T-helper 2 cell (primary cell): ENCODE results near the gene KIF3C.
"Not testable (repeated sequence)": the region's sequence is repeated elsewhere in the genome, so short reads cannot be mapped to it uniquely, and the experiment has no call there.

Source experiments
- DNase-seq, 5 experiments: peaks; one replicate each; pipeline versions ENCODE4 v3.0.0 to v3.0.0-alpha.2; 2012 to 2022

The KIF3C gene

DNA sequence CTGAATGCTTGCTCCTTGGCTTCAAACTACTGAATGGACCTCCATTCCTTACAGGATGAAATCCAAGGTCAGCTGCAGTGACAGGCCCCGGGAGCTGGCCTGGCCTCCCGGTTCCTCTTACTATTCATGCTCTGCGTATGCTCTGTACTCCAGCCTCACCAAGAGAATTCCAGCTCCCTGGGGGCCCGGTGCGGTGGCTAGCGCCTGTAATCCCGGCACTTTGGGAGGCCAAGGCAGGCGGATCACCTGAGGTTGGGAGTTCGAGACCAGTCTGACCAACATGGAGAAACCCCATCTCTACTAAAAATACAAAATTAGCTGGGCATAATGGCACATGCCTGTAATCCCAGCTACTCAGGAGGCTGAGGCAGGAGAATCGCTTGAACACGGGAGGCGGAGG, 23.7 kb downstream of the KIF3C start:
- not testable (repeated sequence) for DNase-seq

DNA sequence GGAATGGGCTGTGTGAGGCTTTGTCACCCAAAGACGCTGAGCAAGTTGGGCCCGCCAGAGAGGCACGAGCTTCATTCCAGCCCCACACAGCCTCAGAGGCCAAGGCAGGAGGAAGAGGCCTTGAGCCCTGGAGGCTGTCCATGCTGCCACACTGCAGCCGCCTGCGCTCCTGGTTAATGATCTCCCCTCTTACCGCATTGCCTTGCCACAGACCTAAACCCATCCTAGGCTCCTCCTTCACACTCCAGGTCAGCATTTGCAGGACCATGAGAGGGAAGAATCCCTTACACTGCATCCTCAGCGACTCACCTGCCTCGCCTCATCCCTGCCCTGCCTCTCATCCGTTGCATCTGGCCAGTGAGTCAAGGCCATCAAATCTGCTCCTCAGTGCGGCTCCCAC, 24.6 kb downstream of the KIF3C start:
- DNase-seq, result no peak

DNA sequence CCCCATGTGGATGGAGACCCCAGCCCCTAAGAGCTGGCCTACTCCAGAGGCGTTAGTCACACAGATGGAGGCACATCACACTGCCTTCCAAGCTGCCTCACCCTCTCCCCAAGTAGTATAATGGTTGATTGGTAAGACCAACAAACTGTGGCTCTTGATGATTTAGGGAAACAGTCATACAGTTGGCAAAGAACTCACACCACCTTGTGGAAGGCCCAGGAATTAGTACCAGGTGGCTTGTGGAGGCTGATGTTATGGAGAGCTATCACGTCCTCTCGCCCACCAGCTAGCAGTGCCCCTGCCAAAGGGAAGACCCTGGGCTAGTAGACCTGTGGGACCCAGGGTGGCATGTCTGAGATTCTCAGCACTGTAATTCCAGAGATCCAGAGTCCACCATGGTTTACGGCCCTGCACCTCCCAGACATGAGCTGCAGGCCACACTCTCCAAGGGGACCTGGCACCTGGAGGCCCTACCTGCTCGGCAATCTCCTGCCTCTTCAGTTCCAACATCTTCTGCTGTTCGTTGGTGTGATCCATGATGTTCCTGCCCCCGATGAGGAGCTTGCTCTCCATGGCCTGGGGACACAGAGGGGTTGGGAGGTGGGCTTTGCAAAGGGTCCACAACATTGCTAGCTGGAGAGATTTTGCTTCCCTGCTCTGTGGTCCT, 26.3 kb downstream of the KIF3C start:
- peak in 1 of 5 experiments; percentile 15 for DNase-seq

DNA sequence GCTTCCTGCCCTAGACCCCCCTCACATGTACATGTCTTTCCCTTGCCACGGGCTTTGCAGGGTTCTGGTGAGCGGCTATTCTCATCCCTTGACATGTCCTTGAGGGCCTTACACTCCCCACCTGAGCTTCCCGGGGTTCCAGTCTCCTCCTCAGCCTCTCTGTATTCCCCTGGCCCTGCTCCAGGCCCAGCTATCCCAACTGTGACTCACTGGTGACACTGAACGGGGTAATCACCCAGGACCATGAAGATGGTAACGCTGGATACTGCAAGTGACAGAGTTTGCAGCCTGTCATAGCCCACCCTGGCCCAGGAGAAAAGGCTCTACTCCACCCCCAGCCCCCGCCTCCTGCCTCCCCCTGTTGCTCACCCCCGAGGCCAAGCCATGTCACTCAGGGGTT, 27.3 kb downstream of the KIF3C start:
- no peak for DNase-seq

DNA sequence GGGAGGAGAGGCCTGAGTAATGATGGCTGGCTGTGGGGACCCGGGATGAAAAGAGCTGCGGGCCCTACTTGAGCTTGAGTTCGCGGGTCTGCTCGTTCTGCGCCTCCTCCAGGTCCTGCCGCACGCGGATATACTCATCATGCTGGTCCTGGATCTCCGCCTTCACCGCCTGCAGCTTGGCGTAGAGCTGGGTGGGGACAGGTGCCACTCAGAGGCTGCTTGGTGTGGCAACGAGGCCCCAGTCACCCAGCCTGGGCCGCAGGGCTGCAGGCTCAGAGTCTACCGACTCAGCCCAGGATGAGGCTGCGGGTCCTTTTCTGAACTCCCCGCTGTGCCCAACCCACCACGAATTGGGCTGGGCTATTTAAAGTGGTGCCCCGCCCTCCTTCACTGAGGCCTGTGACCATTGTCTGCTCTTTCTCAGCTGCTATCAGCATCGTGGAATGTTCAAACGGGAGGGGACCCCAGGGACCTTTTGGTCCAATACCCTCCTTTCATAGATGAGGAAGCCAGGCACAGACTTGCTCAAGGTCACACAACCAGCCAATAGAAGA, 28.0 kb downstream of the KIF3C start:
- no peak for DNase-seq

DNA sequence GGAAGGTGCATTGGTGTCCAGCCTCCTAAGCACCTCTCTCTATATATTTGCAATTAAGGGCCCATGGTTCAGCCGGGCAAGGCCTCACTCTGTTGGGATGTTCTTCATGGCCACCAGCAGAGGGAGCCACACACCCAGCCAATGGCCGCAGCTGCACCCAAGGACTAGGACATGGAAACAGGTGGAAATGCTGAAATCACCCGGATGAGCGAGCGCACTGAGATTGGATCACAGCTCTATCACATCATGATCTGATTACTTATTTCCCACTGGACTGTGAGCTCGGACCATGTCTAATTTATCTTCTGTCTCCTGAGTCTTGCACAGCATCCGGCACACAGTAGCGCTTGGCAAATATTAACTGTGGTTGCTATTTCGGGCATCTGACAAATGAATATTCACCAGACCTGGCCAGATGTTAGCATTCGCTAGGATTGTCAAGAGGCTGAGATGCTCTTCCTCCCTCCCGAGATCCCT, 31.2 kb downstream of the KIF3C start:
- DNase-seq, result peak; percentile 31 to 82 (median 50)

DNA sequence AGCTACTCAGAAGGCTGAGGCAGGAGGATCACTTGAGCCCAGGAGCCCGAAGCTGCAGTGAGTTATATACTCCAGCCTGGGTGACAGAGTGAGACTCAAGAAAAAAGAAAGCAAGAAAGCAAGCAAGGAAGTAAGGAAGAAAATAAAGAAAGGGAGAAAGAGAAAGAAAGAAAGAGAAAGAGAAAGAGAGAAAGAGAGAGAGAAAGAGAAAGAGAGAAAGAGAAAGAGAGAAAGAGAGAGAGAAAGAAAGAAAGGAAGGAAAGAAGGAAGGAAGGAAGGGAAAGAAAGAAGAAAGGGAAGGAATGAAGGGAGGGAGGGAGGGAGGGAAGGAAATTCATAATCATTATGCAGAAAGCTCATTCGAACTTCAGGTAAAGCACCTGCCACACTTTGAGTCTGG, 33.9 kb downstream of the KIF3C start:
- DNase-seq, result no peak

DNA sequence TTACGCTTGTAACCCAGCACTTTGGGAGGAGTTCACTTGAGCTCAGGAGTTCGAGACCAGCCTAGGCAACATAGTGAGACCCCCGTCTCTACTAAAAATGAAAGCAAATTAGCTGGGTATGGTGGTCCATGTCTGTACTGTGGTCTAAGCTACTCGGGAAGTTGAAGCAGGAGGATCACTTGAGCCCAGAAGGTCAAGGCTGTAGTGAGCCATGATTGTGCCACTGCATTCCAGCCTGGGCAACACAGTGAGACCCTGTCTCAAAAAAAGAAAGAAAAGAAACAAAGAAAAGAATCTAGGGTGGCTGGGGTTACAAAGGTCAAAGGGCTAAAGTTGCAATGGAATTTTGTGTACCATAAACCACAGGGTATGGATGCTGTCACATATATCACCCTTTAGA, 41.3 kb downstream of the KIF3C start:
- no peak for DNase-seq

DNA sequence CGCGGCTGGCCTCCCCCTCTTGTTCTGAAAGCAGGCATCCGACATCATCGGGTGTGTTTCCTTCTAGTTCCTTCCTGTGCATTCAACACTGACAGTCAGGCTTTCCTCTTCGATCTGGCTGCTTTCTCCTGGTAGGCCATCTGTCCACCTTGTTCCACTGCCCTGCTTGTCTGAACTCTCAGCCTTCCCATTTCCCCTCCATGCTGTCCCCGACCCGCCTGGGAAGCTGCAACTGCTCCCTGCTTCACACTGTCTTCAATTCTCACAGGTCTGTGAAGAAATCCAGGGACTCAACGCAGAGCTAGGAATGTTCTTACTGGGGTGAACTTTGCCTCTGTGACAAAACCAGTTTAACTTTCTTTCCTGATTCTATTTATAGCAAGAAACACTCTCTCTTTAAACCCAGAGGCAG, 43.0 kb downstream of the KIF3C start:
- no peak for DNase-seq

DNA sequence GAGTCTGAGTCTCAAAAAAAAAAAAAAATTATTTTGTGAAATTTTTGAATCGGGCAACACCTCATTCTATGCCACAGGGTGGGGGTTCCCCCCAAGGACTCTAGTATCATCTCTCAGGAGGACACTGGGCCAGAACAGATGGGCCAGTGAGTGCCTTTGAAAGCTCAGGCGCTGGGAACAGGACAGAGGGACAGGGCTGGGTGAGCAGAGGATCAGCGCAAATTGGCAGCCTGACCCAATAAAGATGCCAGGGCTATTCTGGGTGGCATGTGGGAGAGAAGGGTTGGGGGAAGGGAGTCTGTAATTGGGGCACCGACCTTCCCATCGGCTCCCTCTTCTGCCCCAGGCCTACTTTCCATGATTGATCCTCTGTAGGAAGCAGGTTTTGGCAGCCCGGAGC, 44.0 kb downstream of the KIF3C start:
- DNase-seq, result no peak

DNA sequence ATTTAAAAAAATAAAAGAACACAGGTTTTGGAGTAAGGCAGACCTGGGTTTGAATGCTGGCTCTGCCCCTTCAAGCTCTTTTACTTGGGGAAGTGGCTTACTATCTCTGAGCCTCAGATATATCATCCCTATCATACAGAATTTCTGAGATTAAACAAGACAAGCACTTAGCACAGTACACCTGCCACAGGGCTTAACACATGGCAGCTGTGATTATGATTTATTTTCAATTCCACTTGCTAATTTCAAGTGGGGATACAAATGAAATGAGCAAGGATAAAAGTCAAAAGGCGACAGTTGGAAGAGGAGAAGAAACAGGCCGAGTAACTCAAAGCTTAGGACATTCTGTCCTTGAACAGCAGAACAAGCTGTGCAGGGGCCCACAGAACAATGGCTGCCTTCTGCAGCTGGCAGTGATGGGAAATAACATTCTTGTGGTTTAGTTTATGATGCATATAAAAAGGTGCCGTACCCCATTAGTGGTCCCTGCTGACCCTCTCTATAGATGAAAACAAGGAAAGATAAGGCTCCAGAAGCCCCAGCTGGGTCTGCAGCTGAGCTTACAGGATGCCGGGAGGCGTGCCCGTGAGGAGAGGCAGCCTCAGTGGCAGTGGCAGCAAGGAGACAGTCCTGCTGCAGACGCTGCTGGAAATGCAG, 45.3 kb downstream of the KIF3C start:
- DNase-seq, result no peak

DNA sequence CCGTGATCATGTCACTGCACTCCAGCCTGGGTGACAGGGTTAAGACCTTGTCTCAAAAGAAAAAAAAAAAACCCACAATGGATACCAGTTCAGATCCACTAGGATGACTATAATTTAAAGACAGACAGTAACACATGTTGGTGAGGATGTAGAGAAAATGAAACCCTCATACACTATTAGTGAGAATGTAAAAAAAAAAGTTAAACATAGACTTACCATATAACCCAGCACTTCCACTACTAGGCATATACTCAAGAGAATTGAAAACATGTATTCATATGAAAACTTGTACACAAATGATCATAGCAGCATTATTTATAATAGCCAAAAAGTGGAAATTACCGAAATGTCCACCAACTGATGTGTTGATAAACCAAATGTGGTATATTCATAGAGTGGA, 48.7 kb downstream of the KIF3C start:
- DNase-seq, result no peak

DNA sequence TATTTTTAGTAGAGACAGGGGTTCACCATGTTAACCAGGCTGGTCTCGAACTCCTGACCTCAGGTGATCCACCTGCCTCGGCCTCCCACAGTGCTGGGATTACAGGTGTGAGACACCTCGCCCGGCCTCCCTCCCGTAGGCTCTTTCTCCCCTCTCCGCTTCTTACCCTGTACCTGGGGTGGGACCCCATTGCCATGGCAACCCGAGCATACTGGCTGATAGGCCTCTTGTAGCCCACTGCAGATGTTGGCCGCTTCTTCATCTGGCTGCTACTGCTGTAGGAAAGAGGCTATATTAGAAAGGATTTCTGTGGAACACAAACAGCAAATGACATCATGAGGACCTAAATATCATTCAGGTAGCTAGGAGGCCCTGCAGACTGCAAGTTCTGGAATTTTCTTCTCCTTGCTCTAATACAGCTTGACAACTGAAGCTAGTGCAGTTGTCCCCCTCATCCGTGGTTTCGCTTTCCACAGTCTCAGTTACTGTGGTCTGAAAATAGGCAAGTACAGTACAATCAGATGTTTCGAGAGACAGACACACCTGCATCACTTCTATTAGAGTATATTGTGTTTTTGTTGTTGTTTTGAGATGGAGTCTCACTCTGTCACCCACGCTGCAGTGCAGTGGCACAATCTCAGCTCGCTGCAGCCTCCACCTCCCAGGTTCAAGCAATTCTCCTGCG, 52.4 kb downstream of the KIF3C start:
- DNase-seq, result no peak

DNA sequence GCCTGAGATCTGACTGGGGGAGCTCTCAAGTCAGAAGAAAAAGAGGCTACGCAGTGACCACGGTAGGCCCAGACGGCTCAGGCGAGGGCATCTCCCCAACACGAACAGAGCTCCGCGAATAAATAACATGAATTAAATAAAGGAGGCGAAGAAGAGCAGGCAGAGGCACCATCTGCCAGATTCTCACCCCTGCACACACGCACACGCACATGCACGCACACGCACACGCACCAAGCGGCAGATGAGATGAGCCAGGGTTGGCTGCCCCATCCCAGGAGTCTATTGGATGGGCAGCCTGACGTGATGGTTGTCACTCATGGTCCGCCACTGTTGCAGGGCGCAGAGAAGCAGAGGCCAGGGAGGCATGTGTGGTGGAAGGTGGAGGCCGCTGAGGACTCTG, 53.6 kb downstream of the KIF3C start:
- DNase-seq, result no peak

DNA sequence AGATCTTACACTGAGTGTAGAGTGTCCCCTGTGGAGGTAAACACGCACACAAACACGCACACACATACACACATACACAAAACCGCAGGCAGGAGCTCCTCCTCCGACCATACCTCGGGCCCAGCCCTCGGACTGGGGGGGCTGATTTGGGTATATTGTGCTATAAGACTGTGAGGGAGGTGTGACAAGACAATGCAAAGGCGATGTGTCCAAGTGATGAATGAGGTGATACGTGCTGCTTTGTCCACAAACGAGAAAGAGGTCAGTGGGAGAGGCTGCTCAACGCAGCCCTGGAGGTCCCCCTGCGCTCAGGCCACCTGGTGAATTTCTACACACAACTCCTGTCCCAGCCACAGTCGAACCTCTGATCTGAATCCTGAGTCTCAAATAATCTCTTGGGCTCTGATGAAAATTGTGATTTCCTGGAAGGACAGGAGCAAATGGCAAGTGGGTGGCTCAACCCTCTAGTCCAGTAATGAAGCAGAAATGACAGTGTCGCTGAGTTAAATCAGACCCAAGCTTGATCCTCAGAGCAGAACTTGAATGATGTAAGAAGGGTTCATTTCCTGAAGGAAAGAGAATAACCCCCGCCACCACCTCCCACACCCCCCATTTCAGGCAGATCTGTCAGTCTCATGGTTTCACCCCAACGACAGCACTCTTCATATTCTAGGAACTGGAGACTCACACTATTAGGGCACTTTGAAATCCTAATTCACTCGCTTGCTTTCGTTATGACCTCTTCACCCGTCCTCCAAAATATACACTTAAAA, 55.1 kb downstream of the KIF3C start:
- no peak for DNase-seq

DNA sequence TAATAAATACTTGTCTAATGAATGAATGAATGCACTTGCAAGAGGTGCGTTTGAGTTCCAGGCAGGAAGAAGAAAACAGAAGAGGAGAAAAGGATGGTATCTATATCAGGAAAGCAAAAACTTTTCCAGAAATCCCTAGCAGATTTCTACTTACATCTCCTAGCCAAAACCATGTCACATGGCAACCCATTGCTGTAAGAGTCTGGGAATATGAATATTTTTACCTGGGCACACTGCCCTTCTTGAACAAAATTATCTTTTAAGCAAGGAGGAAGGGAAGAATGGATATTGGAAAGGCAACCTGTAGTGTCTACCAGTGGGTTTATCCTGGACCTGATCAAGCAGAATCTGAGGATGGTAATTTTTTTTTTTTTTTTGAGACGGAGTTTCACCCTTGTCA, 59.8 kb downstream of the KIF3C start:
- no peak for DNase-seq

DNA sequence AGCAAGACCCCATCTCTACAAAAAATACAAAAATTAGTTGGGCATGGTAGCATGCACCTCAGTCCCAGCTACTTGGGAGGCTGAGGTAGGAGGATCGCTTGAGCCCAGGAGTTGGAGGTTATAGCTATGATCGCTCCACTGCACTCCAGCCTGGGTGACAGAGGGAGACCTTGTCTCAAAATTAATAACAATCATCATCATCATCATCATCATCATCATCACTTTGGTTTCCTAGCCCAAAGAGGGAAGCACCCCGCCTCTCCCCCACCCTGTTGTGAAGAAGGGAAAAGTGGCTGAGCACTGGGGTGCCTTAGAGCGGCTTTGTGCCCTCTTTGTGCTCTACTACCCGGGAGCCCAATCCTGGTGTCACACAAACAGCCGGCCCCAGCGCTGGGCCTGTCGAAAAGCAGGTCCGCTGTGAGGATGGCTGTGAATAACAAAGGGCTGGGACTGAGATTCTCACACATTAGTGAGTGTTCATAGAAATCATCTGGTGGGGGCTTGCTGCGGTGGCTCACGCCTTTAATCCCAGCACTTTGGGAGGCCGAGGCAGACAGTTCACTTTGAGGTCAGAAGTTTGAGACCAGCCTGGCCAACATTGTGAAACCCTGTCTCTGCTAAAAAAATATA, 61.4 kb downstream of the KIF3C start:
- no peak for DNase-seq

DNA sequence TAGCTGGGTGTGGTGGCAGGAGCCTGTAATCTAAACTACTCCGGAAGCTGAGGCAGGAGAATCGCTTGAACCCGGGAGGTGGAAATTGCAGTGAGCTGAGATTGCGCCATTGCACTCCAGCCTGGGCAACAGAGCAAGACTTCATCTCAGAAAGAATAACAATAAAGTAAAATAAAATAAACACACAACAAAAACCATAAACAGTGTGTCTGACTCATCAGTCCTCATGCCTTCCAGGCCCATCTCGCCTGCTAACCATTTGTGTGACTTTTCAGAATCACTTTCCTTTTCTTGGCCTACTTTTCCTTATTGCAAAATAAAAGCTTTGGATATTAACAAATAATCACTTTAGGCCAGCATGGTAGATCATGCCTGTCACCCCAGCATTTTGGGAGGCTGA, 62.0 kb downstream of the KIF3C start:
- DNase-seq, result no peak

DNA sequence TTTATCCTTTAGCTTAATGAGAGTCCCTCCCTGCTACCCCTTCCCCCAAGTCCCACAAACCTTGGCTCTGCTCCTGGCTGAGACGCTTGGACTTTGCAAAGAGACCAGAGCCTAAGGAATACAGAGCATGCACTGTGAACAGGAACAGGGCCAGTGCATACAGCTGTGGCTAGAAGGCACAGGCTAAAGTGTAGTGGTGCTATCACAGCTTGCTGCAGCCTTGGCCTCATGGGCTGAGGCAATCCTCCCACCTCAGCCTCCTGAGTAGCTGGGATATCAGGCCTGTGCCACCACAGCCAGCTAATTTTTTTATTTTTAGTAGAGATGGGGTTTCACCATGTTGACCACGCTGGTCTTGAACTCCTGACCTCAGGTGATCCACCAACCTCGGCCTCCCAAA, 64.5 kb downstream of the KIF3C start:
- no peak for DNase-seq

DNA sequence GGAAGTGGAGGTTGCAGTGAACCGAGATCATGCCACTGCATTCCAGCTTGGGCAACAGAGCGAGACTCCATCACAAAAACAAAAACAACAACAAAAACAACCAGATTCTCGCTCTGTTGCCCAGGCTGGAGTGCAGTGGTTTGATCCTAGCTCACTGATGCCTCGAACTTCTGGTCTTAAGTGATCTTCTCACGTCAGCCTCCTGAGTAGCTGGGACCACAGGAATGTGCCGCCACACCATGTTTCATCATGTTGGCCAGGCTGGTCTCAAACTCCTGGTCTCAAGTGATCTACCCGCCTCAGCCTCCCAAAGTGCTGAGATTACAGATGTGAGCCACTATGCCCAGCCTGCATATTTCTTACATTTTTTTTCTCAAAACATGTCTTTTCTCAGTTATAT, 64.9 kb downstream of the KIF3C start:
- not testable (repeated sequence) for DNase-seq

DNA sequence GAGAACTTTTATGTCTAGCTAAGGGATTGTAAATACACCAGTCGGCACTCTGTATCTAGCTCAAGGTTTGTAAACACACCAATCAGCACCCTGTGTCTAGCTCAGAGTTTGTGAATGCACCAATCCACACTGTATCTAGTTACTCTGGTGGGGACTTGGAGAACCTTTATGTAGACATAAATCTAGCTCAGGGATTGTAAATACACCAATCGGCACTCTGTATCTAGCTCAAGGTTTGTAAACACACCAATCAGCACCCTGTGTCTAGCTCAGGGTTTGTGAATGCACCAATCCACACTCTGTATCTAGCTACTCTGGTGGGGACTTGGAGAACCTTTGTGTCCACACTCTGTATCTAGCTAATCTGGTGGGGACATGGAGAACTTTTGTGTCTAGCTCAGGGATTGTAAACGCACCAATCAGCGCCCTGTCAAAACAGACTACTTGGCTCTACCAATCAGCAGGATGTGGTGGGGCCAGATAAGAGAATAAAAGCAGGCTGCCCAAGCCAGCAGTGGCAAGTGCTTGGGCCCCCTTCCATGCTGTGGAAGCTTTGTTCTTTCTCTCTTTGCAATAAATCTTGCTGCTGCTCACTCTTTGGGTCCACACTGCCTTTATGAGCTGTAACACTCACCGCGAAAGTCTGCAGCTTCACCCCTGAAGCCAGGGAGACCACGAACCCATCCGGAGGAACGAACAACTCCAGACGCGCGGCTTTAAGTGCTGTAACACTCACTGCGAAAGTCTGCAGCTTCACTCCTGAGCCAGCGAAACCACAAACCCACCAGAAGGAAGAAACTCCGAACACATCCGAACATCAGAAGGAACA, 66.1 kb downstream of the KIF3C start:
- peak in 3 of 5 experiments; percentile 5 to 81 (median 20) for DNase-seq
